ENCODE results near the gene MAP1LC3A. TPM values are rescaled to one million over a fixed set of nuclear protein-coding genes. Genes with fewer than 3 reads are reported as not detected.

Gene MAP1LC3A
- total RNA-seq, 6 experiments from 2014 or later: 14.4 to 39.6 (median 26.3) TPM

DNA sequence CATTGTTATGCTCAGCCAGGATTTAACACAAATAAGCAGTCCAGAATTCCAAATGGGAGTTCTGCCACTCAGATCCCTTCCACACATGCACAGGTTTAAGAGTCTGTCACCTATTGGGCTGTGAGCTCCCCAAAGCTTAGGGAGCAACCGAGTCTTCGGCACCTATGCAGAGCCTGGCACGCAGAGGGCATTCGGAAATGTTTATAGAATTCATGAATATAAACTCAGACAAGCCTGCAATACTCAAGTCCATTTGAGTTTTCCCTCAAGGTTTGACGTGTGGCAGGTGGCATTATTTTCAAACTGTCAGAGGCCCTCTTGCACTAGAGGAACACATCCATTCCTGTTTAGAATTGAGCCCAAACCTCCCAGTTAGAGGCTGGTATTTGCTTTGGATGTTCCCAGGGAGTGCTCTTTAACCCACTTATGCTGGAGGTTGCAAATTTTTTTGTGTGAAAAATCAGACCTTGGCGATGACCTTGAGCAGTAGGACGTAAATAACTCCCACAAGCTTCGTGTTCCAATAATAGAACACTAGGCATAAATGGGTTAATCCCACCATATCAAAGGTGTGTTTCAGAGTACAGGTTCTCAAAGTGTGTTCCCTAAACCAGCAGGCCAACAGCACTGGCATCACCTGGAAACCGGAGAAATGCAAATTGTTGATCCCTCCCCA lies 28.1 kb downstream of the MAP1LC3A start:
- no peaks in the 10 kb centered on the region for H3K4me1 ChIP-seq
- no peak for DNase-seq
- no peak overlapping the region for H3K4me3 ChIP-seq
- ATAC-seq: no peak
- intact Hi-C loops (cut with DNase I): no loop called here
- H3K27me3 ChIP-seq: no peaks in the 10 kb centered on the region
- no peak overlapping the region for H3K27ac ChIP-seq
- peaks cover 0 to 4% (median 0%) of the 10 kb centered on the region in 4 donors for H3K36me3 ChIP-seq
- no peaks in the 10 kb centered on the region for H3K9me3 ChIP-seq
- WGBS (ENCODE audit: insufficient coverage, low coverage, low lambda C conversion rate, missing lambda C conversion rate): 95% methylated on average over 7 of the region's 9 CpGs
- TF ChIP-seq, protein P1, sequence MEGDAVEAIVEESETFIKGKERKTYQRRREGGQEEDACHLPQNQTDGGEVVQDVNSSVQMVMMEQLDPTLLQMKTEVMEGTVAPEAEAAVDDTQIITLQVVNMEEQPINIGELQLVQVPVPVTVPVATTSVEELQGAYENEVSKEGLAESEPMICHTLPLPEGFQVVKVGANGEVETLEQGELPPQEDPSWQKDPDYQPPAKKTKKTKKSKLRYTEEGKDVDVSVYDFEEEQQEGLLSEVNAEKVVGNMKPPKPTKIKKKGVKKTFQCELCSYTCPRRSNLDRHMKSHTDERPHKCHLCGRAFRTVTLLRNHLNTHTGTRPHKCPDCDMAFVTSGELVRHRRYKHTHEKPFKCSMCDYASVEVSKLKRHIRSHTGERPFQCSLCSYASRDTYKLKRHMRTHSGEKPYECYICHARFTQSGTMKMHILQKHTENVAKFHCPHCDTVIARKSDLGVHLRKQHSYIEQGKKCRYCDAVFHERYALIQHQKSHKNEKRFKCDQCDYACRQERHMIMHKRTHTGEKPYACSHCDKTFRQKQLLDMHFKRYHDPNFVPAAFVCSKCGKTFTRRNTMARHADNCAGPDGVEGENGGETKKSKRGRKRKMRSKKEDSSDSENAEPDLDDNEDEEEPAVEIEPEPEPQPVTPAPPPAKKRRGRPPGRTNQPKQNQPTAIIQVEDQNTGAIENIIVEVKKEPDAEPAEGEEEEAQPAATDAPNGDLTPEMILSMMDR (IDR thresholded peaks at IDR 0.05): no peak
- TF ChIP-seq POLR2A (IDR thresholded peaks at IDR 0.05): no peak

DNA sequence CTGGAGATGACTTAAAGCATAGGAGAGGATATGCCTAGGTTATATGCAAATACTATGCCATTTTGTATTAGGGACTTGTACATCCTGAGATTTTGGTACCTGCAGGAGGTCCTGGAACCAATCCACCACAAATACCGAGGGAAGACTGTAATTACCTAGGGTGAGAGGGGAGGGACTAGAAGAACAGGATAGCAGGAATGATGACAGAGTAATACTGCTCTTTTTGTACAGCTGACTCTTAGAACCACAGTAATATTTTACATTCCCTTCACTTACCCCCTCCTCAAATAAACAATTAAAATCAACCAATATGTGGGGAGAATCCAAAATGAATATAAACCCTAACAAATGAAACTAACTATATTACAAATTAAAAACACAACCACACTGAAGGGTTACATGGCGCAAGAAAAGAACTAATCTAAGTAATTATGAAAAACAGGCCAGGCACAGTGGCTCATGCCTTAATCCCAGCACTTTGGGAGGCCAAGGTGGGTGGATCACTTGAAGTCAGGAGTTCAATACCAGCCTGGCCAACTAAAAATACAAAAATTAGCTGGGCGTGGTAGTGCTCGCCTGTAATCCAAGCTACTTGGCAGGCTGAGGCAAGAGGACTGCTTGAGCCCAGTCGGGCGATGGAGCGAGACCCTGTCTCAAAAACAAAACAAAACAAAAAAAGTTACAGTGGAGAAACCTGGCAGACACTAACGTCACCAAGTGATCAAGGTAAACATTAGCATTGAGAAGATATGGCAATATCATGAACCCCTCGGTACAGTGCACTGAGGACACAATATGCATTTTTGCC lies 37.1 kb downstream of the MAP1LC3A start:
- intact Hi-C loops (cut with DNase I): no loop called here
- TF ChIP-seq, protein P1 (IDR thresholded peaks at IDR 0.05): no peak
- TF ChIP-seq POLR2A (IDR thresholded peaks at IDR 0.05): no peak
- H3K4me3 ChIP-seq: no peak overlapping the region
- H3K9me3 ChIP-seq: no peaks in the 10 kb centered on the region
- no peaks in the 10 kb centered on the region for H3K4me1 ChIP-seq
- no peak for DNase-seq
- no peaks in the 10 kb centered on the region for H3K27me3 ChIP-seq
- 79% methylated on average over 9 of the region's 9 CpGs for WGBS (ENCODE audit: insufficient coverage, low coverage, low lambda C conversion rate, missing lambda C conversion rate)
- no peak overlapping the region for H3K27ac ChIP-seq
- H3K36me3 ChIP-seq: no peaks in the 10 kb centered on the region
- ATAC-seq: no peak

DNA sequence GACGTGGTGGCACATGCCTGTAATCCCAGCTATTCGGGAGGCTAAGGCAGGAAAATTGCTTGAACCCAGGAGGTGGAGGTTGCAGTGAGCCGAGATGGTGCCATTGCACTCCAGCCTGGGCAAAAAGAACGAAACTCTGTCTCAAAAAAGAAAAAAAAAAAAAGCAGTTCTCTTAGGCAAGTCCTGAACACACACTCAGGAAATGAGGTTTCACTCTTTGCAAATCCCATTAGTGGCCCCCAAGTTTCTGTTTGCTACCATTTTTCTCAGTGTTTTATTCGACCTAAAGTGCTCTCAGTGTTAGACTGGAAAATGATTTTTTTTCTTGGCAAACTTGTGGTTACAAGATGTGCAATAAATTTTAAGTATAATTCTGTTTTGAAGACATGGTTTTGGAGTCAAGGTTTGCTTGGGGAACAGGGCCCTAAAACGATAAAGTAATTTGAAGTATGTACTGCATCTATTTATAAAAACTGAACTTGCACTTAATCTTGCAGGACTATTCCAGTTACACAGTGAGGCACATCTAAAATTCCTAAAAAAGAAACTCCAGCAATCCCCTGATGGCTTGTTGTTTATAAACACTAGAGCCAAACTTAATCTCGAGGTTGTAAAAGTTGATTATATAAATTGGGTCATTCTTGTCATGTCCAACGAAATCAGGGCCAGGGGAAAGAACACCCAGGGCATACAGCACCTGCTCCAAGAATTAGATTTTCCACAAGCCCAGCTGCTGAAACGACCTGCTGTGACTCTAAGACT lies 42.6 kb downstream of the MAP1LC3A start:
- 53% methylated on average over 9 of the region's 9 CpGs for WGBS (ENCODE audit: insufficient coverage, low coverage, low lambda C conversion rate, missing lambda C conversion rate)
- TF ChIP-seq POLR2A (IDR thresholded peaks at IDR 0.05): no peak
- TF ChIP-seq, protein P1 (IDR thresholded peaks at IDR 0.05): no peak
- intact Hi-C loops (cut with DNase I): no loop called here
- Histone ChIP-seq H3K4me3 (no peak overlapping the region), H3K4me1 (no peaks in the 10 kb centered on the region), H3K9me3 (no peaks in the 10 kb centered on the region), H3K36me3 (no peaks in the 10 kb centered on the region), H3K27me3 (no peaks in the 10 kb centered on the region), H3K27ac (peak overlapping the region in 1 of 3 donors; percentile 3)
- DNase-seq (no peak), ATAC-seq (peak in 1 of 4 donors; percentile 18)

DNA sequence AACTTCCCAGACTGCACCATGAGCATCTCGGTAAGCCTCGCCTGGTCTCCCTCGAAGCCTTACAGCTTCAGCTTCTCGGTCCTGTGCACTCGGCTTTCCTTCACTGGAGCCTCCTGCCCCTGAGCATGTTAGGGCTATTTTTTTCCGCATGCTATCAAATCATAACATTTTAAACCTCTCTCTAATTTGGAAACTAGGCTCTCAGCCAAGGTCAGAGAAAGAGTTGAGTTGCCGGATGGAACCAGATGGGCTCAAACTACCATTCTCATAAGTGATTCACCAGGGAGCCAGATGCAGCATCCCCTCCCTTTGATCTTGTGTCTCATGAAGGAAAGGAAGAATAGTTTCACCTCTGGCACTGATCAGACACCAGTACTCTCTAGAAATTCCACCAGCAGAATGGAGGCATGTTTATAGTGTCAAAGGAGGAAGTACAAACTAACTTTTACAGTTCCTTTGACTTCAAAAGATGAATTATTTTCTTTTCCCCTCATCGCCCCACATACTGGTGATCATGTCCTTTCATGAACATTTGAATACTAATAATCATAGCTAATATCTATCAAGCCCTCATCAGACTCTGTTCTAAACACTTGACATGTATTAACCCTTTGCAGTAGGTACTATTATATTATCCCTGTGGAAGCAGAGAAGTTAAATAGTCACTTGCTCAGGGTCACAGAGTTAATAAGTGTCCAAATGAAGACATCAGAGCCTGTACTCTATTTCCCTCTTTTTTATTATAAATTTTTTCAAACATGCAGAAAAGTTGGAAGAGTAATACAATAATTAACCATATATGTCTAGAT lies 46.7 kb downstream of the MAP1LC3A start:
- intact Hi-C loops (cut with DNase I): no loop called here
- Histone ChIP-seq H3K27ac (no peak overlapping the region), H3K4me3 (no peak overlapping the region), H3K36me3 (no peaks in the 10 kb centered on the region), H3K27me3 (no peaks in the 10 kb centered on the region), H3K9me3 (no peaks in the 10 kb centered on the region), H3K4me1 (no peaks in the 10 kb centered on the region)
- 80% methylated on average over 7 of the region's 8 CpGs for WGBS (ENCODE audit: insufficient coverage, low coverage, low lambda C conversion rate, missing lambda C conversion rate)
- ATAC-seq (peak in 1 of 4 donors; percentile 24), DNase-seq (no peak)
- no peak for TF ChIP-seq POLR2A (IDR thresholded peaks at IDR 0.05)
- TF ChIP-seq, protein P1 (IDR thresholded peaks at IDR 0.05): no peak
